Fibroblast of the conjunctiva (primary cell): ENCODE results near the gene ARHGAP26.

ENCODE experiments used
- DNase-seq: peaks from one replicate; pipeline ENCODE4 v3.0.0-alpha.2; 2010; ENCODE audit warnings: low read depth

Gene ARHGAP26

GRCh38 chr5:143064218-143064641 lies 294.1 kb downstream of the ARHGAP26 start:
- DNase-seq: no peak

GRCh38 chr5:143064676-143065075 lies 294.5 kb downstream of the ARHGAP26 start:
- DNase-seq: no peak

- DNase-seq: peak; percentile 75
Measured at GRCh38 chr5:143065185-143065965, 295.2 kb downstream of the ARHGAP26 start.

GRCh38 chr5:143065996-143066522 lies 295.9 kb downstream of the ARHGAP26 start:
- no peak for DNase-seq

GRCh38 chr5:143066556-143067281 lies 296.5 kb downstream of the ARHGAP26 start:
- no peak for DNase-seq

- no peak for DNase-seq
Measured at GRCh38 chr5:143068712-143069111, 298.5 kb downstream of the ARHGAP26 start.

- DNase-seq: no peak
Measured at GRCh38 chr5:143071927-143072326, 301.8 kb downstream of the ARHGAP26 start.

- no peak for DNase-seq
Measured at GRCh38 chr5:143072734-143073133, 302.6 kb downstream of the ARHGAP26 start.

GRCh38 chr5:143073766-143074165 lies 303.6 kb downstream of the ARHGAP26 start:
- DNase-seq: no peak

GRCh38 chr5:143074414-143074996 lies 304.3 kb downstream of the ARHGAP26 start:
- DNase-seq: no peak

GRCh38 chr5:143076377-143076776 lies 306.2 kb downstream of the ARHGAP26 start:
- no peak for DNase-seq

GRCh38 chr5:143077453-143078103 lies 307.4 kb downstream of the ARHGAP26 start:
- no peak for DNase-seq

GRCh38 chr5:143078313-143078712 lies 308.1 kb downstream of the ARHGAP26 start:
- DNase-seq: no peak

- DNase-seq: no peak
Measured at GRCh38 chr5:143078971-143079370, 308.8 kb downstream of the ARHGAP26 start.

- DNase-seq: no peak
Measured at GRCh38 chr5:143080407-143080806, 310.2 kb downstream of the ARHGAP26 start.

GRCh38 chr5:143080982-143081381 lies 310.8 kb downstream of the ARHGAP26 start:
- DNase-seq: no peak

GRCh38 chr5:143083006-143083405 lies 312.8 kb downstream of the ARHGAP26 start:
- no peak for DNase-seq

GRCh38 chr5:143084407-143084806 lies 314.2 kb downstream of the ARHGAP26 start:
- no peak for DNase-seq

- no peak for DNase-seq
Measured at GRCh38 chr5:143085319-143085917, 315.2 kb downstream of the ARHGAP26 start.

- DNase-seq: no peak
Measured at GRCh38 chr5:143086546-143086907, 316.4 kb downstream of the ARHGAP26 start.

- DNase-seq: no peak
Measured at GRCh38 chr5:143086908-143087637, 316.9 kb downstream of the ARHGAP26 start.
